Right lobe of liver (tissue), 6 donors: ENCODE results near the gene TGFBR3L. TPM values are rescaled to one million over a fixed set of nuclear protein-coding genes. Genes with fewer than 3 reads are reported as not detected.
A peak's percentile ranks its signal among the peaks of the same experiment; 100 is the strongest.

Experiments
- ATAC-seq, 4 donors: fragments of 200-7000 bp; cut with Tn5 transposase; one replicate each; pipeline ENCODE4 v1.9.1; 2020; ENCODE audit warnings: mild to moderate bottlenecking in 4 of 4, moderate library complexity in 4 of 4
- DNase-seq, 3 donors: peaks; one replicate each; pipeline ENCODE4 v3.0.0-alpha.2; 2020
- H3K27ac ChIP-seq, 3 donors: fragments of 200-600 bp; one replicate each; pipeline ENCODE4 v1.8.0; 2022
- H3K27me3 ChIP-seq, 2 donors: fragments of 200-600 bp; one replicate each; pipeline ENCODE4 v1.8.0; 2022
- H3K36me3 ChIP-seq, 4 donors: fragments of 200-600 bp; sonication (generic) in 1 of 4; one replicate each; pipeline versions ENCODE4 v1.5.1 to v1.8.0; 2017 to 2022; ENCODE audit warnings: control low read depth in 1 of 4
- H3K4me1 ChIP-seq, 4 donors: fragments of 200-600 bp; sonication (generic) in 1 of 4; one replicate each; pipeline versions ENCODE4 v1.5.1 to v1.8.0; 2017 to 2022; ENCODE audit warnings: control low read depth in 1 of 4
- H3K4me3 ChIP-seq, 3 donors: fragments of 200-600 bp; one replicate each; pipeline ENCODE4 v1.8.0; 2022
- H3K9me3 ChIP-seq, 4 donors: fragments of 200-600 bp; sonication (generic) in 1 of 4; one replicate each; pipeline versions ENCODE4 v1.5.1 to v1.8.0; 2017 to 2022; ENCODE audit warnings: control low read depth in 1 of 4
- CTCF ChIP-seq, 4 donors: fragments of 200-600 bp in 3 of 4; fragments of 450-650 bp in 1 of 4; IDR thresholded peaks; one replicate each; pipeline versions ENCODE4 v1.5.1 to v1.8.0; 2016 to 2022; ENCODE audit warnings: antibody characterized with exemption in 4 of 4, mild to moderate bottlenecking in 2 of 4
- POLR2A ChIP-seq: fragments of 450-650 bp; IDR thresholded peaks from one replicate; pipeline ENCODE4 v1.6.1; 2017; ENCODE audit warnings: antibody characterized with exemption, mild to moderate bottlenecking
- WGBS: methylation state at CpG from one replicate; pipeline ENCODE4 v1.1.6; 2018; ENCODE audit warnings: low coverage, low lambda C conversion rate; ENCODE audit not compliant: insufficient coverage; ENCODE audit errors: missing lambda C conversion rate; 5-methylcytosine and 5-hydroxymethylcytosine counted together
- intact Hi-C, 2 donors: fragments of 100-400 bp; cut with DNase I; formaldehyde crosslinking; loops; one replicate each; pipeline versions ENCODE4 v1.11.2 to v1.14.1; 2022
- total RNA-seq, 6 experiments: library from RNA; depleted of rRNA in 2 of 6; stranded (reverse); fragments of >200 nt in 2 of 6; fragmentation: NEBNext Ultra II Directional in 3 of 6; extraction: Animal tissue kit (Norgen Biotek cat#: 25700) in 3 of 6; gene quantifications; one replicate each; pipeline versions ENCODE4 v1.1.0 to v1.2.4, GENCODE V29; 2016 to 2023
- donor health status: DM: no; HTN: yes; CAD: no.
- donor health status: DM: no; HTN: no; CAD: no.
- donor health status: DM: no; HTN: no; CAD: no.
- donor health status: DM: no; HTN: yes; CAD: no.
- donor health status: DM: no; HTN: yes; CAD: no.

The TGFBR3L gene
- total RNA-seq, 6 experiments from 2014 or later = 0.42 to 2.9 (median 1.3) TPM

GRCh38 chr19:7926021-7926726 is 11.5 kb downstream of the TGFBR3L start, which contains the start of gene CTXN1:
CTXN1 (minus strand) TSS chr19:7926135; CDS start chr19:7925538, 597 bp downstream.
- no peak within 1 kb of the TSS for H3K27ac ChIP-seq
- H3K4me3 ChIP-seq = peak within 1 kb of the TSS in 1 of 3 donors; percentile 33

GRCh38 chr19:7926727-7927604 is 12.3 kb downstream of the TGFBR3L start:
- no peak overlapping the region for H3K27ac ChIP-seq
- intact Hi-C loops = no loop called here
- ATAC-seq = peak in 2 of 4 donors; percentile 1

More at GRCh38 chr19:7926021-7926726, 11.5 kb downstream of the TGFBR3L start, which contains the start of gene CTXN1:
- H3K27me3 ChIP-seq = no peaks in the 10 kb centered on the region
- peaks cover 0 to 18% (median 4%) of the 10 kb centered on the region in 4 donors for H3K36me3 ChIP-seq
- peaks cover 0 to 13% (median 6%) of the 10 kb centered on the region in 4 donors for H3K4me1 ChIP-seq
- peak; percentile 73 to 76 (median 73) for DNase-seq
- intact Hi-C loops = no loop called here
- peak; percentile 37 to 65 (median 49) for ATAC-seq
- WGBS = 62% methylated on average over 12 of the region's 65 CpGs
- TF ChIP-seq CTCF (IDR thresholded peaks at IDR 0.05) (no peak), POLR2A (no peak)
- no peaks in the 10 kb centered on the region for H3K9me3 ChIP-seq

GRCh38 chr19:7927605-7928333 is 13.1 kb downstream of the TGFBR3L start:
- no peak overlapping the region for H3K4me3 ChIP-seq
- no peak overlapping the region for H3K27ac ChIP-seq
- DNase-seq (peak; percentile 29 to 58 (median 50)), ATAC-seq (peak in 1 of 4 donors; percentile 2)
- intact Hi-C loops = no loop called here
- TF ChIP-seq CTCF (IDR thresholded peaks at IDR 0.05) = no peak
- no peak for TF ChIP-seq POLR2A
- H3K27me3 ChIP-seq = no peaks in the 10 kb centered on the region
- peaks cover 0 to 6% (median 0%) of the 10 kb centered on the region in 4 donors for H3K4me1 ChIP-seq
- H3K36me3 ChIP-seq = peaks cover 0 to 25% (median 16%) of the 10 kb centered on the region in 4 donors
- H3K9me3 ChIP-seq = no peaks in the 10 kb centered on the region
- WGBS = 100% methylated on average over 1 of the region's 23 CpGs

More at GRCh38 chr19:7926727-7927604, 12.3 kb downstream of the TGFBR3L start:
- Histone ChIP-seq H3K9me3 (no peaks in the 10 kb centered on the region), H3K4me3 (no peak overlapping the region), H3K36me3 (peaks cover 0 to 24% (median 9%) of the 10 kb centered on the region in 4 donors), H3K4me1 (peaks cover 0 to 6% (median 0%) of the 10 kb centered on the region in 4 donors), H3K27me3 (no peaks in the 10 kb centered on the region)
- 68% methylated on average over 4 of the region's 32 CpGs for WGBS
- DNase-seq = peak; percentile 38 to 59 (median 52)
- no peak for TF ChIP-seq CTCF (IDR thresholded peaks at IDR 0.05)
- TF ChIP-seq POLR2A = no peak

GRCh38 chr19:7928334-7928706 is 13.7 kb downstream of the TGFBR3L start:
- Histone ChIP-seq H3K27me3 (no peaks in the 10 kb centered on the region), H3K4me1 (peaks cover 0 to 6% (median 0%) of the 10 kb centered on the region in 4 donors), H3K27ac (no peak overlapping the region), H3K36me3 (peaks cover 0 to 30% (median 20%) of the 10 kb centered on the region in 4 donors), H3K4me3 (no peak overlapping the region), H3K9me3 (no peaks in the 10 kb centered on the region)
- TF ChIP-seq CTCF (IDR thresholded peaks at IDR 0.05) = no peak
- no peak for TF ChIP-seq POLR2A
- intact Hi-C loops = no loop called here
- WGBS = 84% methylated on average over 7 of the region's 9 CpGs
- ATAC-seq (no peak), DNase-seq (no peak)
